Activated CD4-positive, CD25-positive, alpha-beta regulatory T cell treated with anti-CD3 and anti-CD28 coated beads, Interleukin-2, amount 50 U/mL, for 24 hours (primary cell): ENCODE data around the gene TECPR2.
A peak's percentile ranks its signal among the peaks of the same experiment; 100 is the strongest.

Source experiments
- ATAC-seq, 2 donors: fragments of 150-1000 bp; cut with Tn5 transposase; one replicate each; pipeline ENCODE4 v1.10.0; 2021; ENCODE audit warnings: mild to moderate bottlenecking in 1 of 2, moderate library complexity in 1 of 2

TECPR2 gene

DNA sequence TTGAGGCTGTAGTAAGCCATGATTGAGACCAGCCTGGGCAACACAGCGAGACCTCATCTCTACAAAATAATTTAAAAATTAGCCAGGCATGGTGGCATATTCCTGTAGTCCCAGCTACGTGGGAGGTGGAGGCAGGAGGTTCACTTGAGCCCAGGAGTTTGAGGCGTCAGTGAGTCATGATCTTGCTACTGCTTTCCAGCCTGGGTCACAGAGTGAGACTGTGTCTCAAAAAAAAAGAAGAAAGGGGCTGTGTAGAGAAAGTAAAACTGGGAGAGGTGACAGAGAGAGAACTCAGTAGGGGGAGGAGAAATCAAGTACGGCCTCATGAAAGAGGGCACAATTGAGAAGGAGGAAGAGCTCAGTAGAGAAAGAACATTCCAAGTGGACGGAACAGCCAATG, 12.4 kb downstream of the TECPR2 start:
- peak in 1 of 2 donors; percentile 56 for ATAC-seq

GRCh38 chr14:102377696-102378095, 15.0 kb downstream of the TECPR2 start:
- no peak for ATAC-seq

- no peak for ATAC-seq
Observed at GRCh38 chr14:102378830-102379229, 16.1 kb downstream of the TECPR2 start.

DNA sequence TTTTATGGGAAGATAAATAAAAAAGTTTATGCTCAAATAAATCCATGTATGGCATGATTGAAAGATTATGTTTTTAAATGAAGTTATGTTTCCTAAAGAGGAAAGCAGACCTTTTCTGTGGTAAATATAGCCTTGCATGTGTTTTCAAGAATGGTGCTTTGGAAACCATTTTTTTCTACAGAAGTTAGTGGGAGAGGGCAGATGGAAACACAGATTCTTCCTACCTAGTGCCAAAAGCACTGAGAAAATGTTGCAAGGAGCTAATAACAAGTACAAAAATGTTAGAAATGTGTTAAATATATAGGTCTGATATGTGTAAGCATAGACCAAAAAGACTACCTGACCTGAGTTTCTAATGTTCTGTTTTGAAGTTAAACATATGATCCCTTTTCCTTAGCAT, 24.3 kb downstream of the TECPR2 start:
- ATAC-seq: no peak

DNA sequence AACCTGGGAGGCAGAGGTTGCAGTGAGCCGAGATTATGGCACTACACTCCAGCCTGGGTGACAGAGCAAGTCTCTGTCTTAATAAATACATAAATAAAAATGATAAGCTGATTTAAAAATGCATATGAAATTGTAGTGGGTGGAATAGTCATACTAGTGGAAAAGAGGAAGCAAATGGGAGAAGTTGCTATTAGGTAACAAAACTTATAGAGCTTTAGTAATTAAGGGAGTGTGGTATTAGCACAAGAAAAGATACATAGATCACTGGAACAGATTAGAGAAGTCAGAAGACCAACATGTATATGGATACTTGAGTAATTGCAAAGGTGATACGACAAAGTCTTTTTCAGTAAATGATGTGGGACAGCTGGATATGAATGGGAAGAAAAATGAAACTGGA, 26.5 kb downstream of the TECPR2 start:
- ATAC-seq: no peak

DNA sequence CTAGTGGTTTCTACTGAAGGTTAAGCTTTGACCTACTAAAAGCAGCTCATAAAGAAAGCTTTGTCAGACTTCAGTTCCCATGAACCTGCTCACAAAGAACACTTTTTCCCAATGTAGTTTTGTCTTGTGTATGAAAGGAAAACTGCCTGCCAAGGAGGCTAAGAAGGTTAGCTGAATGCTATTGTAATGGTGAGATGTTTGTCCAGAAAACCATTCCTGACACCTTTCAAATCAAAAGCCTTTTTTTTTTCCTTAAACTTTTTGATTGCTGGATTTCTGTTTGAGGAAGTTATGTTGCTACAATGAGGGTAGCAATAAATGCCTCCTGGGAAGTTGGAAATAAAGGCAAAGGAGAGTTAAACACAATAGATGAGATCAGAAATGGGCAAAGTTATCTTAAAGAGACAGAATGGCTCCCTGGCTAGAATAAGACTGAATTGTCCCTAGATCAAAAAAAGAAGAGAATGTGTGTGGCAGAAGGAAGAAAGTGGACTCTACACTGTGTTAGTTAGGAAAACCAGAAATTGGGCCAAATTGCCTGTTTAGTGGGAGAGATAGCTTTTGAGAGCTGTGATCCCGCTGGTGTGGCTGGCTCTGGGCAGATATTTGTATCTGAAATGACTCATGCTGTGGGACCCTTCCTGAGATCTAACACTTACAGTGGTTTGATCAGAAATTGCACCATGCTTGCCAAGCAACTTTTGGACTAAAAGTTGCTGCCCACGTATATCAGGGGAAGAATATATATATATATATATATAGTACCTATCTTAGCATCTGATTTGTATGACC, 27.5 kb downstream of the TECPR2 start:
- ATAC-seq: no peak

GRCh38 chr14:102392506-102392905, 29.8 kb downstream of the TECPR2 start:
- ATAC-seq: no peak

DNA sequence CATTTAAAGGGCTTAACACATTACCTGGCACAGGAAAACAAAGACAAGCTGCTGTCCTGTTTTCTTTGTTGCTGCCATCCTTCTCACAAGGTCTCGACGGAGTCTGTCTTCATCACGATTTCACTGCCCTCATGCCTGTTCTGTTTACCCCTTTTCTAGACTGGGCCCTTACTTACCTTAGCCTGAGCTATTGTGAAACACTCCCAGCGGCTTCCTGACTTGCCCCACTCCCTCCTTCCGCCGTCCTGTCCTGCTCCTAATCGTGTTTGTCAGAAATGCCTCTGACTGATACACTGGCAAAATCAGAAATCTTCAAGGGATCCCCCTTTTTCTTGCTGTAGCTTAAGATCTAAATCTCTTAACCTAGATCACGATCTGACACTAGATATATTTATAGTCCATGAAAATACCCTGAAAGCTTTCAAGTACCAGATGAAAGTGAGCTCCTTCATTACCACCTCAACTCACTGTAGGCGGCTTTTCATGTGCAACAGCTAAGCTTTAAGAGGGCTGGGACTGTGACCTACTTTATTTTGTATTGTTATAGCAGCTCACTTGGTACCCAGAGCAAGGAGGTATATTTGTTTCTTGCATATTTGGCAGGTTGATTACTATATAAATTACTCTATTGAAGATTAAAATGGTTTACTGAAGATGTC, 32.1 kb downstream of the TECPR2 start:
- peak in 1 of 2 donors; percentile 38 for ATAC-seq

DNA sequence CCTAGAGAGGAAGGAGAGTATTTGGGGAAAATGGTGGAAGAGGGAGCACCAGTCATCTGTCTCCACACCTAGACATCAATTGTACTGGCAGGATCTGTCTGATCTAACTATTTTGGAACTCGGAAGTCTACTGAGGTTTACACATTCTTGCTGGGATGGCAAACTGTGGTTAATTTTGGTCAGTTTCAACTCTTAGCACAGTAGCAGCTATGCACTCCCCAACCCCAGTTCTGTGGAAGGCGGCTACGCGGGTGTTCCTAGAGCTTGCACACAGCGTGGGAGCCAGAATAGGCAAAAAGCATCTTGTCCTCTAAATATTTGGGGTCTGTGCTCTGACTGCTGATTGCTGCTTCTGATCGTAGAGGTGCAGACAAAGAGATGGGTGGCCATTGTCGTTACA, 33.8 kb downstream of the TECPR2 start:
- ATAC-seq: no peak

- ATAC-seq: no peak
Observed at GRCh38 chr14:102403028-102403427, 40.3 kb downstream of the TECPR2 start.

DNA sequence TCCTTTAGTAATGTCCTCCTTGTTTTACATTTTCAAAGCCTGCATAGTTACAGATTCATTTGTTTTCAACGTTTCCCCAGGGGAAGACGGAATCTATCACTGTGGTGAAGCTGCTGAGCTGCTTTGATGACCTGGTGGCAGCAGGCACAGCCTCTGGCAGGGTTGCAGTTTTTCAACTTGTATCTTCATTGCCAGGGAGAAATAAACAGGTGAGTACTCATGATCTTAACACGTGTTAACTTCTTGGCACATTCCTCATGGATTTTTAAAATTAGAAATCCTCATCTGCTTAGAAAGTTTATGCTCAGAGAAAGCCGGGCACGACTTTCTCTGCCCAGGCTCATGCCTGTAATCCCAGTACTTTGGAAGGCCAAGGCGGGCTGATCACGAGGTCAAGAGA, 44.5 kb downstream of the TECPR2 start:
- no peak for ATAC-seq

- no peak for ATAC-seq
Observed at GRCh38 chr14:102408724-102409123, 46.0 kb downstream of the TECPR2 start.

- no peak for ATAC-seq
Observed at GRCh38 chr14:102415671-102416070, 52.9 kb downstream of the TECPR2 start.

DNA sequence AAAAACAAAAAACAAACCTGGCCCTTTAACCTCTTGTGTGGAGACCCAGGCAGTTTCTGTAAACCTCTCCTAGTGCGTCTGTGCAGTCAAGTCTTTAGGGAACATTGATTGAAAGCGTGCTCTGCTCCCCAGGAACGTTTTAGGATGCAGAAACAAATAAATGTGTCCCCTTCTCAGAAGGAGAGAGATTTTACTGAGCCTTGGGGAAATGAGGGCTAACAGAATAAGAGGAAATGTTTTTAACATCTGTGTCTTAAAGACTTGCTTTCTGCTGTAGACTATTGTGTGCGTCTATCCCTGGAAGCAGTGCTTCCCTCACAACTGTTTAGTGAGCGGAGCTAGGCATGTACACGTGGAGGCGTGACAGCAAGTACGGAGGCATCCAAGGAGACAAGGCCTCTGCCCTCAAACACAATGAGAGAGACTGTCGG, 54.3 kb downstream of the TECPR2 start:
- no peak for ATAC-seq

- ATAC-seq: no peak
Observed at GRCh38 chr14:102417646-102418045, 54.9 kb downstream of the TECPR2 start.

DNA sequence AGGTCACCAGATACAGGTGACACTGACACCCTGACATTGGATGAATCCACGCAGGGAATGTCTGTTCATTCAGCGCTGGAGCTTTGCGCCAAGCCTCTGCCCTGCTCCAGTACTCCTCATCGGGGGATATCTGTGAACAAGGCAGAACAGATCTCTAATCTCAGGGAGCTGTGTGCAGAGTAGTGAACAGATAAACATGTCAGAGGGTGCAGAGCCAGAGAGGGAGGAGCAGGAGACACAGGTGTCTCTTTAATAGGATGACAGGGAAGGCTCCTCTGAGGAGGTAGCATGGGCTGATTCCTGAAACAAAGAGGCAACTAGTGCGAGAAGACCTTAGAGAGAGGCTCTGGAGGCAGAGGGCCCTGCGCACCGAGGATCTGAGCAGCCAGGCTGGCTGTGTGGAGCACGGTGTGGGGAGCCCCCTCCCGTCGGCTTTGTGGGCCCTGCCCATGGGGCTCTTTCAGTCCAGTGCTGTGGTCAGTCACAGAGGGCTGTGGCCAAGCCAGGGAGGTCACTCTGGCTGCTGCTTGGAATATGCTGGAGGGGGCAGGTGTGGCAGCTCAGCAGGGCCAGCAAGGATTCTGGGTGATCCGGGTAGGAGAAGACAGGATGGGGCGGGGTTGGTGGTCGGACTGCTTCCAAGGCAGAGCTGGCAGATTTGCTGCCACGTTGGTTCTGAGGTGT, 55.6 kb downstream of the TECPR2 start:
- ATAC-seq: no peak

- ATAC-seq: no peak
Observed at GRCh38 chr14:102418853-102419240, 56.1 kb downstream of the TECPR2 start.

DNA sequence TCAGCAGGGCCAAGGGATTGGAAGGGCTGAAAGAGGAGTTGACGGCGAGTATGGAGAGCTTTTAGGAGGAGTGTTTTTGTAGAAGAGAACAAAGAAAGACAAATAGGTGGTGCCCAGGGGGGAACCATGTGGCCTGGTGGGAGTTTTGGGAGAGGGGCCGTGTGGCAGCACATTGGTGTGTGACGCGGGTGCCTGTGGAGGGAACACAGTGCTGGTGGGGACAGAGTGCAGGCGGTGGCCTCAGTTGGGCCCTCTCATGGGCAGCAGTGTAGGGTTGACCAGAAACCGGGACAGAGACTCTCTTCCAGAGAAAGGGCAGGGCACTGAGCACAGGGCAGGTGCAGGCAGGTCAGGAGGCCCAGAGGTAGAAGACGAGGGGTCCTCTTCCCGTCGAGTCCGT, 56.5 kb downstream of the TECPR2 start:
- no peak for ATAC-seq

GRCh38 chr14:102419716-102420115, 57.0 kb downstream of the TECPR2 start:
- no peak for ATAC-seq

DNA sequence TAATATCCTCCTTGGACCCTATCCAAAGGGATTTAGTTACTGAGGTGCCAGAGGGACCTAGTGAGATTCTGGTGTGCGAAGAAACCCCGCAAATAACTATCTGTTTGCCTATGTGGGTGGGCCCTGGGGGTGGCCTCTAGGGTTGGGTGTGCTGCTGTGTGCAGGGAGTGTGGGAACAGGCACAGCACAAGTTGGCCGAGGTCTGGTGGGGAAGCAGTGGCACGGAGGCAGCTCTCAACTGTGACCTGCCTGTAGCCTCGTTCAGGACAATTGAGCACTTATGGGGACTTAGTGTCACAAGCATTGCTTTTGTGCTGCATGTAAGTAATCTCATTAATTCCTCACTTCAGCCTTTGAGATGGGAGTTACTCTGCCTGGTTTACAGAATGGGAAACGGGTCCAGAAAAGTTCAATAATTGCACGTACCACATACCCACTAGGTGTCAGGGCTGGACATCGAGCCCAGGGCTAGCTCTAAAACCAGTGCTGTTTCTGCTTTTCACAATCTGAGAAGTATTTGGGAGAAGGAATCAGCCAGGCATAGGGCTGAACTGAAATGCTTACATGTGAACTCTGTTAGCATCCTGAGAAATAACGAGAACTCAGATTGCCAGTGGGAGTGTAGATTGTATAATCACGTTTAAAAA, 58.8 kb downstream of the TECPR2 start:
- ATAC-seq: no peak

DNA sequence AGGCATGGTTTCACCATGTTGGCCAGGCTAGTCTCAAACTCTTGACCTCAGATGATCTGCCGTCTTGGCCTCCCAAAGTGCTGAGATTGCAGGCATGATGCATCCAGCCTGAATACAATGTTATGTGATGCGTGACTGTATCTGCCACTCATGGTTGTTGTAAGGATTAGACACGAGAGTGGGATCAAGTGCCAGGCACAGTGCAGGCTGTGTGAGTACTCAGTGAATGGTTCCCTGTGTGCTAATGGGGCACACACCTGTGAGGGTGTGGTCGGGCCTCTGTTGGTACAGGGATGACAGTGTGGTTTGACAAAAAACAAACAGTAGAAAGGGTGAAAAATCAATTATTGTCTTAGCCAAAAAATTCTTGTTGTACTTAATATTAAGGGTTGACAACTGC, 61.8 kb downstream of the TECPR2 start:
- ATAC-seq: no peak

DNA sequence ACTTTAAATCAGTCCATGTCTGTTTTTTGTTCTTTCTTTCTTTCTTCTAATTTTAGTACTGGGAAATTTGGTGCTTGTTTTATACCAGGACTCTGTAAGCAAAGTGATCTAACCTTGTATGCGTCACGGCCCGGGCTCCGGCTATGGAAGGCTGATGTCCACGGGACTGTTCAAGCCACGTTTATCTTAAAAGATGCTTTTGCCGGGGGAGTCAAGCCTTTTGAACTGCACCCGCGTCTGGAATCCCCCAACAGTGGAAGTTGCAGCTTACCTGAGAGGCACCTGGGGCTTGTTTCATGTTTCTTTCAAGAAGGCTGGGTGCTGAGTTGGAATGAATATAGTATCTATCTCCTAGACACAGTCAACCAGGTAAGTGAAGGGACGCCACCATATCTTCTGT, 62.2 kb downstream of the TECPR2 start:
- ATAC-seq: no peak

DNA sequence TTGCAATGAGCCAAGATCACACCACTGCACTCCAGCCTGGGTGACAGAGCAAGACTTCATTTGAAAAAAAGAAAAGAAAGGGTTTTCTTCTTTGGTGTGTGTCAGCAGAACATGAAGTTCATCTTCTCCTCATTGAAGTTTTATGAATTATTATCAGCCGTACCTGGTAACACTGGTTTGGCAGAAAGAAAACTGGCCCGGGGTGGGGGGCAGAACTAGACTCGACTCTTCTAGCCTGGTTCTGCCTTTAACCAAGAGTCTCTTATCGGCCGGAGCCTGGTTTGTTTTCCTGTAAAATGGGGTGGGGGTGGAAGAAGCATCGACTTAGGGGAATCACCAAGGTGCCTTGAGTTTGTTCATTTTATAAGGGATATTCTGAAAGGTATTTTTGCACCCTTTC, 64.1 kb downstream of the TECPR2 start:
- no peak for ATAC-seq
